ENCODE measurements around the gene CHID1. TPM values are rescaled to one million over a fixed set of nuclear protein-coding genes. Genes with fewer than 3 reads are reported as not detected.
A peak's percentile ranks its signal among the peaks of the same experiment; 100 is the strongest.

CHID1 gene
- total and polyA plus RNA-seq, 2 of the 8 experiments (the other 6 are each of a cell fraction or from before 2014, with no cell fraction given): 81.2 to 88.5 TPM

DNA sequence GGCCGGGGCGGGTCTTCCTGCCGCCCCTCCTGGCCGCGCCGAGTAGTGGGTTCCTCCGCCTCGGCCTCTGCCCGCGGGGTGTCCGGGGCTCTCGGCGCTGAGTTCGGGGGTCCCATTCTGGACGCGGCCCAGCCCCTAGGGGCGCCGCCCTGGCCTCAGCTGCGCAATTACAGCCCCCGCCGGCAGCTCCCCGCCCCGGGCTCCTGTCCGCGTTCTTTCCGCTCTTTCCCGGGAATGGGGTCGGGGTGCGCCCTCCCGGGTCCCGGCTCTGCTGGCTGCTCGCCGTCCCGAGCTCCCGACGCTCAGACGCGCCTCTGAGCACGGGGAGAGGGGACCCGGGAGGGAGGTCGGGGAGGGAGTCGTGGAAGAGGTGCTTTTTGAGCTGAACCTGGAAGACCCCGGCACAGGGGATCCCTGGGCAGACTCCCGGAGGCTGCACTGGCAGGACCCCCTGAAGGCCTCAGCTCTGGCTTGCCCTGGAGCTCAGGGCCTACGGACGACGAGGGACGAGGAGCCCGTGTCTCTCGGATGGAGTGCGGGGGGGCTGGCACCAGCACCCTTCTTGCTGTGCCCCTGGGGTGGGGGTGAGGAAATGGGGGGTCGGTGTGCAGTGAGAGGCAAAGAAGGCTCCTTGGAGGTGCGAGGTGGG is 67.4 kb downstream of the CHID1 start:
- H3K27me3 ChIP-seq (replicated peaks in 1 of 4; ENCODE audit: control insufficient read depth in 3 of 4, extremely low read depth in 1 of 4, insufficient read depth in 3 of 4, low read length in 3 of 4): no peaks in the 10 kb centered on the region; a peak in 2 of 7 replicates
- H2BK120ac ChIP-seq (replicated peaks; ENCODE audit: low read depth, low read length): no peak overlapping the region
- no peak for TF ChIP-seq SP1 (IDR thresholded peaks at IDR 0.05; ENCODE audit: low read depth, low read length)
- 0 out of 2 replicates have a peak, but pooled peaks have one; percentile 18 for TF ChIP-seq CREB1 (IDR thresholded peaks at IDR 0.05)
- TF ChIP-seq, protein P1, sequence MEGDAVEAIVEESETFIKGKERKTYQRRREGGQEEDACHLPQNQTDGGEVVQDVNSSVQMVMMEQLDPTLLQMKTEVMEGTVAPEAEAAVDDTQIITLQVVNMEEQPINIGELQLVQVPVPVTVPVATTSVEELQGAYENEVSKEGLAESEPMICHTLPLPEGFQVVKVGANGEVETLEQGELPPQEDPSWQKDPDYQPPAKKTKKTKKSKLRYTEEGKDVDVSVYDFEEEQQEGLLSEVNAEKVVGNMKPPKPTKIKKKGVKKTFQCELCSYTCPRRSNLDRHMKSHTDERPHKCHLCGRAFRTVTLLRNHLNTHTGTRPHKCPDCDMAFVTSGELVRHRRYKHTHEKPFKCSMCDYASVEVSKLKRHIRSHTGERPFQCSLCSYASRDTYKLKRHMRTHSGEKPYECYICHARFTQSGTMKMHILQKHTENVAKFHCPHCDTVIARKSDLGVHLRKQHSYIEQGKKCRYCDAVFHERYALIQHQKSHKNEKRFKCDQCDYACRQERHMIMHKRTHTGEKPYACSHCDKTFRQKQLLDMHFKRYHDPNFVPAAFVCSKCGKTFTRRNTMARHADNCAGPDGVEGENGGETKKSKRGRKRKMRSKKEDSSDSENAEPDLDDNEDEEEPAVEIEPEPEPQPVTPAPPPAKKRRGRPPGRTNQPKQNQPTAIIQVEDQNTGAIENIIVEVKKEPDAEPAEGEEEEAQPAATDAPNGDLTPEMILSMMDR (IDR thresholded peaks at IDR 0.05; ENCODE audit: control extremely low read depth in 1 of 3, insufficient read depth in 1 of 3, low read depth in 1 of 3, low read length in 3 of 3): peak in 1 of 3 experiments; percentile 0; a peak in 1 of 4 replicates
- H3K56ac ChIP-seq (replicated peaks; ENCODE audit: insufficient read length, low read depth, low read length): peak overlapping the region; percentile 32
- WGBS, 2 experiments (ENCODE audit: extremely low coverage in 1 of 2, insufficient coverage in 1 of 2, insufficient read length in 1 of 2, insufficient replicate concordance in 2 of 2, low coverage in 1 of 2, low lambda C conversion rate in 2 of 2, missing lambda C conversion rate in 1 of 2): 3% methylated on average over 34 of the region's 53 CpGs; no CpG with 5 or more reads in 1 of the 2 experiments
- peaks cover 10 to 20% (median 18%) of the 10 kb centered on the region in 4 experiments; a peak in 7 of 8 replicates for H3K36me3 ChIP-seq (ENCODE audit: control insufficient read depth in 2 of 4, insufficient read depth in 4 of 4, low read length in 3 of 4)
- peak overlapping the region; percentile 71 to 96 (median 74) for H3K4me3 ChIP-seq (ENCODE audit: extremely low read depth in 1 of 4, insufficient read depth in 2 of 4, low read depth in 3 of 4, low read length in 4 of 4)
- DNase-seq (ENCODE audit: low read depth in 1 of 2, low spot score in 2 of 2) (no peak), FAIRE-seq (no peak)
- H3K18ac ChIP-seq (ENCODE audit: extremely low read depth, low read length): peak overlapping the region; percentile 90
- H2AFZ ChIP-seq (ENCODE audit: low read length): no peak overlapping the region
- H3K79me1 ChIP-seq (ENCODE audit: low read depth, low read length): peaks cover 9% of the 10 kb centered on the region; the same call in 1 of the 2 replicates
- no peak overlapping the region; the same call in 1 of the 2 replicates for H3K27ac ChIP-seq (ENCODE audit: low read depth, low read length)
- H2BK12ac ChIP-seq (ENCODE audit: low read depth, low read length): peak overlapping the region; percentile 92; the same call in 1 of the 2 replicates
- H4K91ac ChIP-seq (replicated peaks; ENCODE audit: insufficient read length, low read length): no peak overlapping the region
- H3K9me3 ChIP-seq (ENCODE audit: insufficient read depth in 2 of 2, low read depth in 1 of 2, low read length in 1 of 2): no peaks in the 10 kb centered on the region
- H2AK5ac ChIP-seq (ENCODE audit: low read depth, low read length): peak overlapping the region; percentile 39; the same call in 1 of the 2 replicates
- ChIA-PET CTCF (ENCODE audit: partially characterized antibody) (interaction anchor here (0.6 to 6.7 kb wide), 13 partner anchors 11 to 1422 kb away, joined by 3 to 74 read pairs (median 4); partner anchors contain the start of genes CD151 and PNPLA2), POLR2A (ENCODE audit: partially characterized antibody) (interaction anchor here (0.6 to 40.4 kb wide), 18 partner anchors 14 to 480 kb away, joined by 3 to 1917 read pairs (median 4); partner anchors contain the start of genes CD151, CEND1, CHID1 and CRACR2B)
- H3K4ac ChIP-seq (replicated peaks; ENCODE audit: insufficient read length, low read depth, low read length): no peak overlapping the region
- H2BK5ac ChIP-seq (ENCODE audit: low read depth, low read length): peak overlapping the region; percentile 92; the same call in 1 of the 2 replicates
- H4K20me1 ChIP-seq (replicated peaks in 1 of 2; ENCODE audit: control insufficient read depth in 1 of 2, insufficient read depth in 2 of 2, low read length in 2 of 2): peaks cover 7 to 31% of the 10 kb centered on the region in 2 experiments
- H3K4me1 ChIP-seq (replicated peaks in 1 of 4; ENCODE audit: control insufficient read depth in 3 of 4, insufficient read depth in 4 of 4, low read length in 3 of 4): peaks cover 0 to 38% (median 24%) of the 10 kb centered on the region in 4 experiments; a peak in 6 of 7 replicates
- peak overlapping the region; percentile 42 to 83 (median 52); a peak in 6 of 7 replicates for H3K9ac ChIP-seq (replicated peaks in 1 of 4; ENCODE audit: extremely low read depth in 1 of 4, low read depth in 3 of 4, low read length in 3 of 4)
- H2BK15ac ChIP-seq (ENCODE audit: low read length): no peak overlapping the region
- no peak overlapping the region for H3K23ac ChIP-seq (ENCODE audit: insufficient read length)
- no peak overlapping the region for H4K5ac ChIP-seq (ENCODE audit: insufficient read length, low read depth, low read length)
- peak overlapping the region; percentile 87 for H3K4me2 ChIP-seq (ENCODE audit: insufficient read depth in 1 of 2, low read depth in 2 of 2, low read length in 2 of 2)
- H3K14ac ChIP-seq (ENCODE audit: insufficient read length): no peak overlapping the region
- H3K79me2 ChIP-seq (ENCODE audit: control insufficient read depth in 1 of 2, insufficient read depth in 2 of 2, low read length in 2 of 2): peaks cover 0 to 27% of the 10 kb centered on the region in 2 experiments; a peak in 2 of 4 replicates
- H4K8ac ChIP-seq (ENCODE audit: extremely low read depth, insufficient read depth, low read length): no peak overlapping the region
- peaks cover 21% of the 10 kb centered on the region; the same call in 1 of the 2 replicates for H3K23me2 ChIP-seq (ENCODE audit: low read depth, low read length)
- no peak overlapping the region for H2BK20ac ChIP-seq (ENCODE audit: low read length)
